Panc1 (cell line): ENCODE data around the gene TMA7B. TPM values are rescaled to one million over a fixed set of nuclear protein-coding genes. Genes with fewer than 3 reads are reported as not detected.

Experiments used
- ATAC-seq: fragments of 200-7000 bp; cut with Tn5 transposase; 2 replicates; pipeline ENCODE4 v1.9.1; 2020; ENCODE audit warnings: mild to moderate bottlenecking, moderate library complexity
- BruUV-seq: library from RNA; stranded (reverse); fragments of 400-500 nt; replicated peaks from 2 replicates; lab custom pipeline; 2021; lab: Mats Ljungman, UMichigan
- CTCF ChIA-PET: fragments of 300-600 bp; sonication (Branson Sonifier 250); formaldehyde crosslinking; loops from one replicate; lab custom pipeline; 2022; ENCODE audit warnings: antibody characterized with exemption; lab: Charles Lee
- POLR2A ChIA-PET: fragments of 300-600 bp; sonication (Branson Sonifier 250); formaldehyde crosslinking; loops from one replicate; lab custom pipeline; 2022; ENCODE audit warnings: antibody characterized with exemption; lab: Charles Lee
- DNase-seq: peaks from one replicate; pipeline ENCODE4 v3.0.0-alpha.2; 2010; ENCODE audit warnings: low read depth, low spot score
- H3K27ac ChIP-seq: 2 replicates; pipeline ENCODE4 v1.5.1; 2011; ENCODE audit warnings: mild to moderate bottlenecking, low read length, inconsistent platforms
- H3K27me3 ChIP-seq: fragments of 200-500 bp; sonication (Bioruptor generic); 2 replicates; pipeline ENCODE4 v1.6.0; 2014; ENCODE audit warnings: low read length, inconsistent platforms; ENCODE audit not compliant: control insufficient read depth, insufficient read depth
- H3K36me3 ChIP-seq: fragments of 200-500 bp; sonication (Bioruptor generic); 2 replicates; pipeline ENCODE4 v1.5.1; 2014; ENCODE audit warnings: inconsistent platforms, mild to moderate bottlenecking, low read length, moderate library complexity; ENCODE audit not compliant: control insufficient read depth, insufficient read depth
- H3K4me1 ChIP-seq: 2 replicates; pipeline ENCODE4 v1.5.1; 2011; ENCODE audit warnings: inconsistent platforms, mild to moderate bottlenecking, low read length, moderate library complexity; ENCODE audit not compliant: control insufficient read depth, insufficient read depth
- H3K4me3 ChIP-seq, 2 experiments: 2 replicates each; pipeline ENCODE4 v1.5.1; 2011 to 2012; ENCODE audit warnings: low read depth in 2 of 2, low read length in 2 of 2, mild to moderate bottlenecking in 2 of 2, inconsistent platforms in 1 of 2, moderate library complexity in 1 of 2
- H3K9me3 ChIP-seq: fragments of 200-500 bp; sonication (Bioruptor generic); 2 replicates; pipeline ENCODE4 v1.5.1; 2014; ENCODE audit warnings: low read depth, mild to moderate bottlenecking, inconsistent platforms, low read length, moderate library complexity; ENCODE audit not compliant: control insufficient read depth, insufficient read depth
- POLR2AphosphoS5 ChIP-seq: IDR thresholded peaks from 2 replicates; pipeline ENCODE4 v1.6.1; 2012; ENCODE audit warnings: mild to moderate bottlenecking, low read depth, low read length, moderate library complexity
- SIN3A ChIP-seq: IDR thresholded peaks from 2 replicates; pipeline ENCODE4 v1.6.1; 2012; ENCODE audit warnings: low read depth, mild to moderate bottlenecking, low read length, moderate library complexity, borderline replicate concordance; ENCODE audit not compliant: insufficient read depth
- TCF7L2 ChIP-seq: IDR thresholded peaks from 2 replicates; pipeline ENCODE4 v1.6.1; 2011; ENCODE audit warnings: mild to moderate bottlenecking, low read depth, low read length, inconsistent platforms
- in situ Hi-C: cut with HindIII; loops from 2 replicates; pipeline ENCODE4 v1.10.0; 2016; ENCODE audit warnings: low sequenced_read_pairs, low pct_unique_long_range_greater_than_20kb
- intact Hi-C: fragments of 100-400 bp; cut with micrococcal nuclease; formaldehyde crosslinking; loops from one replicate; pipeline ENCODE4 v1.10.0; 2022; ENCODE audit not compliant: unreplicated experiment
- total RNA-seq: library from RNA; stranded (reverse); gene quantifications from one replicate; pipeline ENCODE4 v1.2.1, GENCODE V29; 2021; ENCODE audit not compliant: unreplicated experiment
- TF ChIP-seq, protein P1 (sequence below): fragments of 450-650 bp; IDR thresholded peaks from 2 replicates; pipeline ENCODE4 v1.5.1; 2017; ENCODE audit warnings: mild to moderate bottlenecking
- TF ChIP-seq, protein P2 (sequence below), 2 experiments: IDR thresholded peaks; 2 replicates each; pipeline ENCODE4 v1.6.1; 2011 to 2012; ENCODE audit warnings: low read depth in 2 of 2, control low read depth in 1 of 2, low read length in 1 of 2, mild to moderate bottlenecking in 1 of 2, moderate library complexity in 1 of 2; ENCODE audit not compliant: insufficient read depth in 1 of 2

TMA7B gene
- total RNA-seq, 1 experiment from 2014 or later, result not detected

DNA sequence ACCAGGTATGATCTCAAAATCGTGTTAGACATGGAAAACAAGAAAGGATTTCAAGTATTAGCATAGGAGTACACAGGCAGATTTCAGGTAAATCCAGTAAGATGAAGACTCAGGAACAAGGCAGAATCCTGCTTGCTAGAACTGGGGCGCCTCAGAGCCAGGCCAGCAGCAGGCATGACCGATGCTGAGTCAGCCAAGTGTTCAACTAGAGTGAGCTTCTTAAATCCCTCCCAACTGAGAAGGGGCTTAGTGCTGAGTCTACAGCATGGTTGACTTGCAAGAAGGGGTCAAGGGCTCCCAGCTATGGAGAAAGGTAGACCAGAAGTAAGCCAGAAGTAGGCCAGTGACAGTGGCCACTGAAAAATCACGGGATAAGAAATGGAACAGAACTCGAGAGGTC lies 46.9 kb upstream of the TMA7B start:
- intact Hi-C loops, result no loop called here
- no peak for ATAC-seq

DNA sequence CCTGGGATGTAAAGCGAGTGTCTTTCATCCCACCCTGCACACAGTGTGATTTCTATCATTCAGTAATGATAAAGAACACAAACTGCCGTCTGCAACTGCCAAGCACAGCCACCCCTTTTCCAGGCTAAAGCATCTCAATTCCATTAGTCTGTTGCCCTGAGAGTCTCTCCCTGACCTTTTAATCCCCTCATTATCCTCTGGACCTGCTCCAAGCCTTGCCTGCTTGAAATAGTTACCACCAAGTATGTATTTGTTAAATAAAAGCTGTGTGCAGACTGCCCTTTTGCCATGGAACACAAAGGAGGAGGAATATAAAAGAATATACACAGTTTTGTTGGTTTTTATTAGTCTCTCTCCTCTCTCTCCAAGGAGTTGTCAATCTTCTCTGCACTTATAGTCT lies 46.3 kb upstream of the TMA7B start:
- H3K4me1 ChIP-seq, result no peaks in the 10 kb centered on the region
- POLR2A ChIA-PET, result no interaction called here

More for the DNA sequence above, 46.9 kb upstream of the TMA7B start:
- H3K9me3 ChIP-seq, result no peaks in the 10 kb centered on the region
- POLR2A ChIA-PET, result no interaction called here
- no peaks in the 10 kb centered on the region for H3K36me3 ChIP-seq
- no peak overlapping the region for H3K4me3 ChIP-seq
- BruUV-seq, result no TSS peak
- in situ Hi-C loops, result no loop called here
- no peaks in the 10 kb centered on the region for H3K4me1 ChIP-seq
- CTCF ChIA-PET, result no interaction called here
- peaks cover 3% of the 10 kb centered on the region; the same call in 1 of the 2 replicates for H3K27me3 ChIP-seq
- no peak for DNase-seq
- TF ChIP-seq TCF7L2 (no peak), POLR2AphosphoS5 (no peak), SIN3A (no peak)
- TF ChIP-seq, protein P1, sequence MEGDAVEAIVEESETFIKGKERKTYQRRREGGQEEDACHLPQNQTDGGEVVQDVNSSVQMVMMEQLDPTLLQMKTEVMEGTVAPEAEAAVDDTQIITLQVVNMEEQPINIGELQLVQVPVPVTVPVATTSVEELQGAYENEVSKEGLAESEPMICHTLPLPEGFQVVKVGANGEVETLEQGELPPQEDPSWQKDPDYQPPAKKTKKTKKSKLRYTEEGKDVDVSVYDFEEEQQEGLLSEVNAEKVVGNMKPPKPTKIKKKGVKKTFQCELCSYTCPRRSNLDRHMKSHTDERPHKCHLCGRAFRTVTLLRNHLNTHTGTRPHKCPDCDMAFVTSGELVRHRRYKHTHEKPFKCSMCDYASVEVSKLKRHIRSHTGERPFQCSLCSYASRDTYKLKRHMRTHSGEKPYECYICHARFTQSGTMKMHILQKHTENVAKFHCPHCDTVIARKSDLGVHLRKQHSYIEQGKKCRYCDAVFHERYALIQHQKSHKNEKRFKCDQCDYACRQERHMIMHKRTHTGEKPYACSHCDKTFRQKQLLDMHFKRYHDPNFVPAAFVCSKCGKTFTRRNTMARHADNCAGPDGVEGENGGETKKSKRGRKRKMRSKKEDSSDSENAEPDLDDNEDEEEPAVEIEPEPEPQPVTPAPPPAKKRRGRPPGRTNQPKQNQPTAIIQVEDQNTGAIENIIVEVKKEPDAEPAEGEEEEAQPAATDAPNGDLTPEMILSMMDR, result no peak
- TF ChIP-seq, protein P2, sequence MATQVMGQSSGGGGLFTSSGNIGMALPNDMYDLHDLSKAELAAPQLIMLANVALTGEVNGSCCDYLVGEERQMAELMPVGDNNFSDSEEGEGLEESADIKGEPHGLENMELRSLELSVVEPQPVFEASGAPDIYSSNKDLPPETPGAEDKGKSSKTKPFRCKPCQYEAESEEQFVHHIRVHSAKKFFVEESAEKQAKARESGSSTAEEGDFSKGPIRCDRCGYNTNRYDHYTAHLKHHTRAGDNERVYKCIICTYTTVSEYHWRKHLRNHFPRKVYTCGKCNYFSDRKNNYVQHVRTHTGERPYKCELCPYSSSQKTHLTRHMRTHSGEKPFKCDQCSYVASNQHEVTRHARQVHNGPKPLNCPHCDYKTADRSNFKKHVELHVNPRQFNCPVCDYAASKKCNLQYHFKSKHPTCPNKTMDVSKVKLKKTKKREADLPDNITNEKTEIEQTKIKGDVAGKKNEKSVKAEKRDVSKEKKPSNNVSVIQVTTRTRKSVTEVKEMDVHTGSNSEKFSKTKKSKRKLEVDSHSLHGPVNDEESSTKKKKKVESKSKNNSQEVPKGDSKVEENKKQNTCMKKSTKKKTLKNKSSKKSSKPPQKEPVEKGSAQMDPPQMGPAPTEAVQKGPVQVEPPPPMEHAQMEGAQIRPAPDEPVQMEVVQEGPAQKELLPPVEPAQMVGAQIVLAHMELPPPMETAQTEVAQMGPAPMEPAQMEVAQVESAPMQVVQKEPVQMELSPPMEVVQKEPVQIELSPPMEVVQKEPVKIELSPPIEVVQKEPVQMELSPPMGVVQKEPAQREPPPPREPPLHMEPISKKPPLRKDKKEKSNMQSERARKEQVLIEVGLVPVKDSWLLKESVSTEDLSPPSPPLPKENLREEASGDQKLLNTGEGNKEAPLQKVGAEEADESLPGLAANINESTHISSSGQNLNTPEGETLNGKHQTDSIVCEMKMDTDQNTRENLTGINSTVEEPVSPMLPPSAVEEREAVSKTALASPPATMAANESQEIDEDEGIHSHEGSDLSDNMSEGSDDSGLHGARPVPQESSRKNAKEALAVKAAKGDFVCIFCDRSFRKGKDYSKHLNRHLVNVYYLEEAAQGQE (IDR thresholded peaks at IDR 0.05; ENCODE audit: insufficient read depth in 1 of 2, low read depth in 2 of 2, low read length in 1 of 2), result no peak
- no peak overlapping the region for H3K27ac ChIP-seq

More for the DNA sequence above, 46.3 kb upstream of the TMA7B start:
- Histone ChIP-seq H3K4me3 (no peak overlapping the region), H3K27me3 (peaks cover 3% of the 10 kb centered on the region; the same call in 1 of the 2 replicates), H3K36me3 (no peaks in the 10 kb centered on the region), H3K27ac (no peak overlapping the region), H3K9me3 (no peaks in the 10 kb centered on the region)
- DNase-seq (no peak), ATAC-seq (no peak)
- intact Hi-C loops (no loop called here), in situ Hi-C loops (no loop called here)
- TF ChIP-seq, protein P2 (IDR thresholded peaks at IDR 0.05; ENCODE audit: insufficient read depth in 1 of 2, low read depth in 2 of 2, low read length in 1 of 2), result no peak
- TF ChIP-seq POLR2AphosphoS5, result no peak
- TF ChIP-seq SIN3A, result no peak
- TF ChIP-seq, protein P1, result no peak
- TF ChIP-seq TCF7L2, result no peak
- CTCF ChIA-PET, result no interaction called here
- no TSS peak for BruUV-seq
